Adrenal gland (tissue), 5 donors: ENCODE results near the gene FDXACB1.

Experiments used
- CTCF ChIP-seq, 6 experiments: fragments of 450-650 bp in 4 of 6; fragments of 200-600 bp in 2 of 6; sonication (generic) in 1 of 6; IDR thresholded peaks; 1 replicate in 5 of 6; 2 replicates in 1 of 6; pipeline versions ENCODE4 v1.5.1 to v1.8.0; 2016 to 2021; ENCODE audit warnings: antibody characterized with exemption in 6 of 6, mild to moderate bottlenecking in 2 of 6, moderate library complexity in 1 of 6
- POLR2A ChIP-seq, 2 donors: fragments of 450-650 bp; IDR thresholded peaks; one replicate each; pipeline ENCODE4 v1.6.1; 2017; ENCODE audit warnings: antibody characterized with exemption in 2 of 2, mild to moderate bottlenecking in 2 of 2, moderate library complexity in 1 of 2
- donor health status: DM: no; HTN: no; CAD: no.

- TF ChIP-seq CTCF (IDR thresholded peaks at IDR 0.05) (no peak), POLR2A (IDR thresholded peaks at IDR 0.05) (no peak)
Measured at GRCh38 chr11:111905411-111905810, 26.4 kb upstream of the FDXACB1 start.
